NCI-H446 (cell line): ENCODE results near the gene ADH1C.
"Not testable (repeated sequence)": the region's sequence is repeated elsewhere in the genome, so short reads cannot be mapped to it uniquely, and the experiment has no call there.

Experiments
- DNase-seq, 2 experiments: peaks; one replicate each; lab custom pipeline; 2025; lab: John Stamatoyannopoulos, UW

Gene ADH1C

DNA sequence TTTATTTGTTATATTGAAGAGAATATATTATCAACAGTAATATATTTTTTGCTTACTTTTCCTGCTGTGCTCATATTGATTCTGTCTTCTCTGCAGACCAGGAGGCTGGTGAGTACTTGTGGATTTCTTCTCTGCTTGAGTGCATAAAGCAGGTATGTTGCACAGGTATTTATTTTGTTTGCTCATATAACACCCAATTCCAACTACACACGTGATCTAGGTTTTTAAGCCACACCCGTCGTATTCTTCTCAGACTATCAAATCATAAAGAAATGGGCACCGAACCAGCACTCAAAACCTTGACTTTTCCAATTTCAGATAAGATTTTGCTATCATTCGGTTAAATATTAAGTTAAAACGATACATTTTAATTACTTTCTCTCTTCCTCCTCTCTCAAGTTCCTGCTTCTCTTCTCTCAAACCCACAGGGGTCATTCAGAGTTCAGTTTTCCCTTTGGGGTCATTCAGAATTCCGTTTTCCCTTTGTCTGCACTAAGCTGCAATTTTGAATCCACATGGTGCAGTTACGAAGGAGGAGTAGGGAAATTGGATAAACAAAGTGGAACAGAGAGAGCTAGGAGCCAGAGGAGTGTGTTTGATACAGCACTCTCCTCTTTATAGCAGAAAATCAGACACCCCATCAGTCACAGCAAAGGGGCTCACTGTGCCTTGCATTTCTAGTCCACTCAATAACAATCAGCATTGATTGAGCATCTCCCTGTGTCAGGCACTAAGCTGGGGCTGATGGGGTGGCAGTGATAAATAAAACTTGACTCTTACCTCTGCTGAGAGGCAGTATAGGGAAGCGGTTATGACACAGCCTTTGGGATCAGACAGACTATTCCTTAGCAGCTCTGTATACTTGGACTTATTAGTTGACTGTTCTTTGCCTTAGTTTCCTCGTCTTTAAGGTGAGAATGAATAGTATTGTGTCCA is at the start of gene ADH1C:
Gene ADH1C, minus strand, starts transcription at position 145 of the 936 bp plus-strand sequence. Its CDS starts 71 bp downstream, at position 74.
- DNase-seq: no peak

GRCh38 chr4:99400831-99401230 is 48.3 kb upstream of the ADH1C start:
- DNase-seq: no peak

GRCh38 chr4:99399017-99399416 is 46.5 kb upstream of the ADH1C start:
- DNase-seq: no peak

- DNase-seq: no peak
Measured at GRCh38 chr4:99395595-99396364, 43.2 kb upstream of the ADH1C start.

DNA sequence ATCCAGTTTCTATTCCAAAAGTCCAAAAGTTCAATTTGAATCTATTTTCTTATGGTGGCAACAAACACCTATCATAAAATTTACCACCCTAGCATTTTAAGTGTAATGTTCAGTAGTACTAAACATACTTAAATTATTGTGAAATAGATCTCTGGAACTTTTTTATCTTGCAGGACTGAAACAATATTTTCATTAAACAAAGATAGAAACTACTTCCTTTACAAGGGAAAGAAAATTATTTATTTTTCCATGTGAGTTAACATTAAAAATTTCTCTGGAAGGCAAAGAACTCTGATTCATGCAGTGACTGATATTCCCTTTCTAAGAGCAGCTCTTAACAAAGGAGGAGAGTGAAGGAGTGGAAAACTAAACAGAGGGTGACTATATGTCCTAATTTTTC is 42.4 kb upstream of the ADH1C start:
- DNase-seq: no peak

DNA sequence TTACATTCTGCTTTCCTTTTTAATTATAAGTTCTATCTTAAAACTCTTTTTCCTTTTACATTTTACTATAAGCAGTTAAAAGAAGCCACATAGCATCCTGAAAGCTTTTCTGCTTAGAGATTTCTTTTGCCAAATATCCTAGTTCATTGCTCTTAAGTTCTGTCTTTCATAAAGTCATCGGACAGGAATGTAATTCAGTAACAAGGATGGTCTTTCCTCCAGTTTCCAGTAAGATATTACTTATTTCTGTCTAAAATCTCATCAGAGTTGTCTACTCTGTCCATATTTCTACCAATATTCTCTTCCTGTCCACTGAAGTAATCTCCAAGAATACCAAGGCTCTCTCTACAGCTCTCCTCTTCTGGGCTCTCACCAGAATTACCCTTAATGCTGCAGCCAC is 37.5 kb upstream of the ADH1C start:
- no peak for DNase-seq

- DNase-seq: no peak
Measured at GRCh38 chr4:99389606-99390005, 37.1 kb upstream of the ADH1C start.

DNA sequence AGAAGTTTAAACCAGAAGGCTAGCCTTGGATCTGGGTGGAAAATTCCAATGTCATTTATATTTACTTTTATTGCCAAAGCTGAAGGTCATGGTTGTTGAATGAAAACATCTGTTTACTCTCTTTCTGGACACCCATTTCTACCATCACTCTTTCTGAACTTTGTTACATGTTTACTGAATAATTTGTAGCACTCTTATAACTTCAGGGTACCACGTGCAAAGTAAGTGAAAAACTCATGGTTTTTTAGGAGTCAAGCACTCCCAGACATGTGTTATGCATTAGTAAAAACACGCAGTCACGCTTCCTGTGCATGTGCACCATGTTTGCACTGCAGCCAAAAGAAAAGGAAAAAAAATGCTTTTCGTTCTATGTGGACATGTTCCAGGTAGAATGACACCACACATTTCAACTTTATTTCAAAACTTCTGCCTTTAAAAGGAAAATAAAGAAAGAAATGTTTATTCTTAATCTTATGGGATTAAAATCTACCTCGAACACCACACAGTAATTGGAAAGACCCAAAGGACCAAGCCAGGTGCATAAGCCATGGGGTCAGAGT is 31.4 kb upstream of the ADH1C start:
- DNase-seq: no peak

- DNase-seq: no peak
Measured at GRCh38 chr4:99383399-99383798, 30.9 kb upstream of the ADH1C start.

- no peak for DNase-seq
Measured at GRCh38 chr4:99382745-99383360, 30.3 kb upstream of the ADH1C start.

- no peak for DNase-seq
Measured at GRCh38 chr4:99381588-99382175, 29.1 kb upstream of the ADH1C start.

- no peak for DNase-seq
Measured at GRCh38 chr4:99379571-99379970, 27.0 kb upstream of the ADH1C start.

DNA sequence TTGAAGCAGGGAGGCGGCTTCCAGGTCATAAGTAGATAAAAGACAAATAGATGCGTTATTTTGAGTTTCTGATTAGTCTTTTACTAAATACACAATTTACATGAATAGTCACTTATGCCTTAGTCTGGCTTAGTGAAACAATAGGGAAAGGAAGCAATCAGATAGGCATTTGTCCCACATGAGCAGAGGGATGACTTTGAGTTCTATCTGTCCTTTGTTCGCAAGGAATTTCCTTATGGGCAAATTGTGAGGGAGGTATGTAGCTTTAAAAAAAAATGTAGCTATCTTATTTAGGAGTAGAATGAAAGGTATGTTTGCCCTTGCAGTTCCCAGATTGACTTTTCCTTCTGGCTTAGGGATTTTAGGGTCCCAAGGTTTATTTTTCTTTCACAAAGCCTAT is 26.3 kb upstream of the ADH1C start:
- no peak for DNase-seq

GRCh38 chr4:99377341-99377740 is 24.8 kb upstream of the ADH1C start:
- not testable (repeated sequence) for DNase-seq

- not testable (repeated sequence) for DNase-seq
Measured at GRCh38 chr4:99372464-99372863, 19.9 kb upstream of the ADH1C start.

GRCh38 chr4:99367817-99368216 is 15.3 kb upstream of the ADH1C start:
- DNase-seq: not testable (repeated sequence)

- no peak for DNase-seq
Measured at GRCh38 chr4:99366491-99366890, 13.9 kb upstream of the ADH1C start.

GRCh38 chr4:99362768-99363167 is 10.2 kb upstream of the ADH1C start:
- no peak for DNase-seq

DNA sequence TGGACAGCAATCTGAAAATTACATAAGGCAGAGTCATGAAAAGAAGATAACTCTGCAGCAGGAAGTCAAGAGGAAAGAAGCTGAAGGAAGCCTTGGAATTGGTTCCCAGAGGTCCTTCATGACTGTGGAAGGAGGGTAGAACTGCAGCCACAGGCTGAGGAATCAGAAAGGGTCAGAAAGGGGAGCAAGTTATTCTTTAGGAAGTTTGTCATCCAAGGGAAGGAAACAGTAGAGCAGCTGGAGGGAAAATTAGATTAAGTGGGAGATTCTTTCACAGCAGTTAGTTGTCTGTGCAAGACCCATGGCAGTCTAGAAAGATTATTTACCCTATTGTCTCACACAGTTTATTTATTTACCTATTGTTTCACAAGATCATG is 9.3 kb upstream of the ADH1C start:
- DNase-seq: no peak

DNA sequence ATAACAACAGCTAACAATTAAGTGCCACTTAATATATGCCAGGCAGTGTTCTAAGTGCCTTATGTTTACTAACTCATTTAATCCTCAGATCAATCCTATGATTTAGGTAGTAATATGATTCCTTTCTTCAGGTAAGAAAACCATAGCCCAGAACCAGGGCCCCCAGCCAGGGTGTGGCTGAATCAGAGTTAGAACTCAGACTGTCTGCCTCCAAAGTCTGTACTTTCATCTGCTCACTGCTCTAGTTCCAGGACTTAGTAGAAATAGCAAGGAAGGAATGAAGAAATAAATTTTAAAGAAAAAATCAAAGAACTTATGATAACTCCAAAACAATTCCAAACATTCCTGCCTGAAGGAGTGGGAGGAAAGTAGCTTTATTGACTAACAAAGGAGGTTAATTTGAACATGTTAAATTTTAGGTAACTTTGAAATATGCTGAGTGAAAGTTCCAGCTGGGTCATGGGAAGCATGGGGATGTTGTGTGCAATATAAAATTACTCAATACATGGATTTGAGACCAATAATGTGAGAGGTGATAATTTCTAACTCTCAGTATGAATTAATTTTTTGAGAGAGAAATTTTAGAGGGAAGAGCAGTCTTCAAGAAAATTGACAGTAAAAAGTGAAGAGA is 8.8 kb upstream of the ADH1C start:
- DNase-seq: no peak

DNA sequence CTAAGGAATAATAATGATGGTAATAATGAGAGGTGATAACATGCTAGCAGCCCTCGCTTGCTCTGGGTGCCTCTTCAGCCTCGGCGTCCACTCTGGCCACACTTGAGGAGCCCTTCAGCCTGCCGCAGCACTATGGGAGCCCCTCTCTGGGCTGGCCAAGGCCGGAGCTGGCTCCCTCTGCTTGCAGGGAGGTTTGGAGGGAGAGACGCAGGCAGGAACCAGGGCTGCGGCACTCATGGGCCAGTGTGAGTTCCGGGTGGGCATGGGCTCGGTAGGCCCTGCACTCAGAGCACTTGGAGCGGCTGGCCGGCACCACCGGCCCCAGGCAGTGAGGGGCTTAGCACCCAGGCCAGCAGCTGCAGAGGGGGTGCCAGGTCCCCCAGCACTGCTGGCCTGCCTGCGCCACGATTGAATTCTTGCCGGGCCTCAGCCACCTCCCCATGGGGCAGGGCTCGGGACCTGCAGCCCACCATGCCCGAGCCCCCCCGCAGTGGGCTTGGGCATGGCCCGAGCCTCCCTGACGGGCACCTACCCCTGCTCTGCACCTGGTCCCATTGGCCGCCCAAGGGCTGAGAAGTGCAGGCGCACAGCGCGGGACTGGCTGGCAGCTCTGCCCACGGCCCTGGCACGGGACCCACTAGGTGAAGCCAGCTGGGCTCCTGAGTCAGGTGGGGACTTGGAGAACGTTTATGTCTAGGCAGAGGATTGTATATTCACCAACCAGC is 7.1 kb upstream of the ADH1C start:
- DNase-seq: no peak
